ENCODE results near the gene LY9.

LY9 gene

DNA sequence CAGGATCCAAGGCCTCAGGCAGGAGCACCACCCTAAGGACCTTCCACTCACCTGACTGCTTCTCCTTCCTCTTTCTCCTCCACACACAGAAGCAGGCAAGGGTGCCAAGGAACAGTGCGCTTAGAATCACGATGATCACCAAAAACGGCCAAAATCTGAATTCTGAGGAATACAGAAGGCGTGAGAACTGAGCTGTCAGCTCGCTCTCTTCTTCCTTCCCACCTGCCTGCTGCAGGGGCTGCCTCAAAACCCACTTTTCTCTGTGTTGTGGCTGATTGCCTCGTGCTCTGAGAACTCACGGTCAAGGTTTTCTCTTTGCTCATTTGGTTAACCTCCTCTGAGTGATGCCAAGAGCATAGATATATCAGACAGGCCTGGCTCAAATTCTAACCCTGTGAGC, 42.9 kb downstream of the LY9 start:
- no peak for DNase-seq

- no peak for DNase-seq
Measured at GRCh38 chr1:160839746-160840145, 43.8 kb downstream of the LY9 start.

DNA sequence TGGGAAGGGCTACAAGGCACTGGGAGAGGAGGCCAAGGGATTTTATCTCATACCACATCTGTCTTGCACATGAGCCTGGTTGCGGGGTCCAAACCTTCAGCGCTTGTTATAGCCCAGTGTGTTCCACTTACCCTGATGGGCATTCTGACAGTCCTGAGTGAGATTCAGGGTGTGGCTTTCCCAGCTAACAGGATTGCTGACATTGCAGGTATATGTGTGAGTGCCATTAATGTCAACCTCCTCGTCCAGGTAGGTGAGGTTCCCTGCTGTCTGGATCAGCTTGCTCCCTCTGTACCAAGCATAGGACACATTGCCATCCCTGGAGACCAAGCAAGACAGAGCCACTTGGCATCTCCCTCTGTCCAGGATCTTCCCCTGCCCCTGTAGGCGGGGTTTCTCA, 45.1 kb downstream of the LY9 start:
- no peak for DNase-seq

DNA sequence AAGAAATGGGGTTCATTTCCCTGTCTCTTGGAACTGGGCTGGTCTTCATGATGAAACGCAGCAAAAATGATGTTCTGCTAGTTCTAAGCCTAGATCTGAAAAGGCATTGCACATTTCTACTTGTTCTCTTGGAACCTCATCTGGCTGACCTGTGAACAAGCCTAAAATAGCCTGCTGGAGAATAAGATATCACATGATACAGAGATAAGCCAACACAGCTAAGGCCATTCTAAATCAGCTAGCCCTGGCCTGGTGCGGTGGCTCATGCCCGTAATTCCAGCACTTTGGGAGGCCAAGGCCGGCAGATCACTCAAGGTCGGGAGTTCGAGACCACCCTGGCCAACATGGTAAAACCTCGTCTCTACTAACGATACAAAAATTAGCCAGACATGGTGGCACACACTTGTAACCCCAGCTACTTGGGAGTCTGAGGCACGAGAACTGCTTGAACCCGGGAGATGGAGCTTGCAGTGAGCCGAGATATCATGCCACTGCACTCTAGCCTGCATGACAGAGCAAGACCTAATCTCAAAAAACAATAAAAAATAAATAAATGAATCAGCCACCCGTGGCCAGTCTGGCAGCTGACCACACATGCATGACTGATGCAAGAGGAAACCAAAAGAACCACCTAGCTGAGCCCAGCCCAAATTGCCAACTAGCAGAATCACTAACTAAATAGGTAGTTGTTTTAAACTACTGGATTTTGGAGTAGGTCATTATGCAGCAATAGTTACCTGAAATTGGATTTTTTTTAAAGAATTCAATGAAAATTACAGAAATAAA, 48.7 kb downstream of the LY9 start:
- no peak for DNase-seq

DNA sequence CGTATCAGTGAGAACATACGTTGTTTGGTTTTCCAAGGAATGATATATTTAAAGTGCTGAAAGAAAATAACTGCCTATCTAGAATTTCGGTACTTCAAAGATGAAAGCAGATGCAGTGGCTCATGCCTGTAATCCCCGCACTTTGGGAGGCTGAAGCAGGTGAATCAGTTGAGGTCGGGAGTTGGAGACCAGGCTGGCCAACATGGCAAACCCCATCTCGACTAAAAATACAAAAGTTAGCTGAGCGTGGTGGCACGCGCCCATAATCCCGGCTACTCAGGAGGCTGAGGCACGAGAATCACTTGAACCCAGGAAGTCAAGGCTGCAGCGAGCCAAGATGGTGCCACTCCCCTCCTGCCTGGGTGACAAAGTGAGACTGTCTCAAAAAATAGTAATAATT, 50.3 kb downstream of the LY9 start:
- no peak for DNase-seq

GRCh38 chr1:160850541-160850940, 54.6 kb downstream of the LY9 start:
- DNase-seq = no peak

DNA sequence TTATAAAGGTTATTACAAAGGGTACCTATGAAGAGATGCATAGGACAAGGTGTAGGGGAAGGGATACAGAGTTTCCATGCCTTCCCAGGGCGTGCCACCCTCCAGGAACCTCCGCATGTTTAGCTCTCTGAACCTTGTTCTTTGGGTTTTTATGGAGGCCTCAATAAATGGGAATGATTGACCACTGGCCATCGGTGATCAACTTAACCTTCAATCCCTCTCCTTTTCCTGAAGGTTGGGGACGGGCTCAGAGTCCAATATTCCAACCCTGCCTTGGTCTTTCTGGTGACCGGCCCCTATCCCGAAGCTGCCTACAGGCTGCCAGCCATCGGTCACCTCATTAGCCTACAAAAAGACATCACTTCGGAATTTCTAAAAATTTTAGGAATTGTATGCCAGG, 55.0 kb downstream of the LY9 start:
- DNase-seq = no peak

DNA sequence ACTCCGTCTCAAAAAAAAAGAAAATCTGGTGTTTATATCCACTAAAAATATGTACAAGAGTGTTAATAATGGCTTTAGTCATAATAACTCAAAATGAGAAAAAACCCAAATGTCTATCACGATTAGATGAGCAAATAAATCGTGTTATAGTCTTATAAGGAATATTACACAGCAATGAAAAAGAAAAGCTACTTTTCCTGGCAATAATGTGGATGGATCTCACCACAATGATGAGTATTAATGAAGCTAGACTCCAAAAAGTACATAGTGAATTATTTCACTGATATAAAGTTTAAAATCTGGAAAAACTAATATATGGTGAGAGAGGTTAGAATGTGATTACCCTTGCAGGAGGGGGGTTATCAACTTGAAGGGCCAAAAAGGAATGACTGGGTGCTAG, 57.0 kb downstream of the LY9 start:
- no peak for DNase-seq

- no peak for DNase-seq
Measured at GRCh38 chr1:160853754-160854153, 57.8 kb downstream of the LY9 start.

- no peak for DNase-seq
Measured at GRCh38 chr1:160855181-160855981, 59.4 kb downstream of the LY9 start.

DNA sequence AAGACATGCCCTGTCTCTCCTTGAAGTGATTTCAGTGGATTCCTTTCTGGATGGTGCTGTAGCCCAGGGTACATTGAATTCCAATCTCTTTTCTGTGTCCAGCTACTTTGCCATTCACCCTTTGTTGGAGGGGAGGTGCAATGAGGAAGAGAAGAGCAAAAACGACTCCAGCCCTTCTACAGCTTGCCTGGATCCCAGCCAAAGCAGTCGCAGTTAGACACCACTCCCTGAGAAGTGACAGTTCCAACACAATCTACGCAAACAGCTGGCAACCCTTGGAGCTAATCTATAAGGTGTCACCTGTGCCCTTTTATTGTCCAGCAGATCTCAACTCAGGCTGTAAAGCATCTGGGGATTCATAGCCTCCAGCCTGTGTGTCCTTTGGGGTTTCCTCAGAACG, 62.1 kb downstream of the LY9 start:
- DNase-seq = no peak

DNA sequence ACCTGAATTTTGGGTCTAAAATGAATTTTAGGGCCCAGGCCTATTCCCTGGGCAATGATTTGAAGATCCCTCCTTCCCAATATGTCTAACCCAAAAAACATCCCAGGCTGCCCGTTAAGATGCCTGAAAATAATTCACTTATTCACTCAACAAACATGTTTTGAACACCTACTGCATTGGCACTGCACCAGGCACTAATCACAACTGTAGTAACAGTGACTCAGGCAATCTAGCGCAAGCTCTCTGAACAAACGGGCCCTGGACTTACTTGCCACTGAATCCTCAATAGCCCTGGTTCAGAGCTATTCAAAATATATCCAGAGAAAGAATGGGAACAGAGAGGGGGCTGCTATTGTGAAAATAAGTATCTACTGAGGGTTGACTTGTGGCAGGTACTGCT, 62.5 kb downstream of the LY9 start:
- no peak for DNase-seq

DNA sequence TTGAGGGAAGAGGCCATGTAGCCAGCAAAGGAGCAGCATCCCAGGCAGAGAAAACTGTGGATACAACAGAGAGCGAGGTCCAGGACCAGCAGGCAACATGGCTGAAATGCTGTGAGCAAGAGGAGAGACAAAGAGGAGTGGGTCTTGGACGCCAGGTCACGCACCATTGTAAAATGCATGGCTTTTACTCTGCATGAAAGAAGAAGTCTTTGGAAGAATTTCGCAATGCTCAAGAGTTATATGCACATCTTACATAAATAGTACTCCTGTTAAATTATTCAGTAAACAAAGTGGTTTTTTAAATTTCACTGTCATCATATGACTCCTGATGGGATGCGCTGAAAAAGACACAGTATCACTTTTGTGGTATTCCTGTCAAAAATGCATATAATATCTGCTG, 63.2 kb downstream of the LY9 start:
- DNase-seq = no peak

DNA sequence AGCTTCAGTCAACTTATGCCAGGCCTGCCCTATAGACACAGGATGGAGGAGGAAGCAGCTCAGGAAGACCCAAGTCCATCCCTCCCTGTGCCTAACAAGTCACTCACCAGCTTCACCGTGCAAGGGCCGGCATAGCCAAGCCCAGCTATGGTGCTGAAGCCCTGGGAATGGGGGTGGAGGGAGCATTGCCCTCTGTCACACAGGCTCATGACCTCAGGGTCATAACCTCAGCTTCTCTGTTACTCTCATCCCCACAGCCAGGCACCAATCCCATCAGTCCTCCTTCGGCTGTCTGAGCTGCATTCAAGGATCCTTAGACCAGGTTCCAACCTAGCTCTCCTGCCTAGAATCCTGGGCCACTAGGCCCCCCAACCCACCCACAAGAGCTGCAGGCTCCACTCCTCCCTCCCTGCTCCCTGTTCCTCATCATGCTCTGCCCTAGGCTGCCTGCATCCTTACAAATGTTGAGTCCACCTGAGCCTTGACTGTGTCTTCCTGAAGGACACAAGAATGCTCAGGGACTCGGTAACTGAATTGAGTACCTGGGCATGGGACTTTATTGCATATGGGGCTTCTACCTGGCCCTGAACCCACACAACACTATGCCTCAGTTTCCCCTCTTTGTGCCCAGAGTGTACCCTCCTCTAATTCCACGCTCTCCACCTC, 65.0 kb downstream of the LY9 start:
- no peak for DNase-seq

DNA sequence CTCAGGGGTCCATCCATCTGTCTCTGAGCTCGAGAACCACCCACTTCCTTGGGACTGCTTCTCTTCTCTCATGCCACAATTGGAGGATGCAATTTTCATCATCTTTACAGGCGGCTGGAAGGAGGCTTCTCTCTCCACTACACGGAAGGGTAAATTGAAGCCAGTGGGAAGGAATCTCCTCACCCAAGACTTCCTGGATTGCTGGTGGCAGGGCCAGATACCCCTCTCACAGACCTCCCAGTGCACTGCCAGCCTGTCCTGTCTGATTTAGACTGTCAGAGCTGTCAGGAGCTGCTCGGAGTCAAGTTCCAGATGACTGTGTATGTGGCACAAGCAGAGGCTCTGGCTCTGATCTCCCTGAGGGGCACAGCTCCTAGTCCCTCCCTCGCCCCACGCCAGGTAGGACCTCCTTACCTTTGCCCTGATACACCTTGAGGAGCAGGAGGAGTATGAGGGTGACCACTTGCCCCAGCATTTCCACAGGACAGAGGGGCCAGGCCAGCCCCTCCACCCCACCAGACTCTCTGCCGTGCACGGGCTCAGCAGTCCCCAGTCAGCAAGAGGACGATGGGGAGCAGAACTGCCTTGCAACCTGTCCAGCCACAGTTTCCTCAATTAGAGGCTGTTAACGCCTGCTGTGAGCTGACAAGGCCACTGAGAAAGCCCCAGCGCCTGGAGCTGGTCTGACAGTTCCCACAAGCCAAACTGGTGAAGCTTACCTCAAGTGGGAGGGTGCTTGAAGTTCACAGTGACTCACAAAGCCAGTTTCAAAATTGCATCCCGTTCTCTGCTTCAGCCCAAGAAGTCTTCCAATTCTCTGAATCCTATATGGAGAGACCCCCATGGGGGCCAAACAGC, 66.5 kb downstream of the LY9 start, which contains the start of gene CD244:
CD244 (minus strand) TSS at position 685 of the 858 bp plus-strand sequence; CDS start at position 475, 210 bp downstream.
- peak; percentile 81 for DNase-seq

DNA sequence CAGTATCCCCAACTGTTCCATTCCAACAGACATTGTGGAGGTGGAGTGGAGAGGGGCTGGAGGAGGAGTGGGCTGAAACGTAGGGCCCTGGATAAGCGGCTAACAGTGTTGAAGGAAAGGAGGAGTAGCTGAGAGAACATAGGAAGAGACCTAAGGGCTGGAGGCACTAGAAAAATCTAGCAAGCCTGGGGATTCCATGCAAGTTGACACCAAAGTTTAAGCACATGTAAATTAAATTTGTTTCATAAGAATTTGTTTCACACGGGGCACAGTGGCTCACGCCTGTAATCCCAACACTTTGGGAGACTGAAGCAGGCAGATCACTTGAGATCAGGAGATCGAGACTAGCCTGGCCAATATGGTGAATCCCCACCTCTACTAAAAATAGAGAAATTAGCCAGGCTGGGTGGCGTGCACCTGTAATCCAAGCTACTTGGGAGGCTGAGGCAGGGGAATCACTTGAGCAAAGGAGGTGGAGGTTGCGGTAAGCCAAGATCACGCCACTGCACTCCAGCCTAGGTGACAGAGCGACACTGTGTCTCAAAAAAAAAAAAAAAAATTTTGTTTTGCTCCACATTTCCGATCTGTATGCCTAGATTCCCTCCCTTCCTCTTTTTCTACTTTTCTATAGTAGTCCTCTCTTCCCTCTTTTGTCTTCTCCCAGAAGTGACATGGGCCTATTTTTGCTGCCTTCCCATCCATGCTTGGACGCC, 67.2 kb downstream of the LY9 start:
- no peak for DNase-seq

GRCh38 chr1:160863774-160864131, 67.8 kb downstream of the LY9 start:
- no peak for DNase-seq

GRCh38 chr1:160864173-160864572, 68.2 kb downstream of the LY9 start:
- DNase-seq = no peak

DNA sequence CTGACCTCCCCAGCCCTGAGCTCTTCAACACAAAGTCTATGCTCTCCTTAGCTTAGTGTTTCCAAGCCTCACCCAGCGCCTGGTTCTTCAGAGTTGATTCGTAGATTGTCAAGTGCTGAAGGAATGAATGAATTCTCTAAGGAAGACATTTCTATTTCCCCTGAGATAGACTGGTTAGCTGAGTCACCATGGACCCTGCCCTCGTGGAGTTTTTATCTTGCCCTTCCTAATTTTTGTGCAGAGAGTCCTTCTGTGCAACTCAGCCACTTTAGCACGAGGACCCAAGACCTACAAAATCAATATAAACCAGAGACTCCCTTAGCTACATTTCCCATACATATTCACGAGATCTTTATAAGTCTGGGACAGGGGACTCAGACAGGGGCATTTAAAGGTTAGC, 69.4 kb downstream of the LY9 start:
- DNase-seq = no peak

- DNase-seq = no peak
Measured at GRCh38 chr1:160866001-160866694, 70.2 kb downstream of the LY9 start.

DNA sequence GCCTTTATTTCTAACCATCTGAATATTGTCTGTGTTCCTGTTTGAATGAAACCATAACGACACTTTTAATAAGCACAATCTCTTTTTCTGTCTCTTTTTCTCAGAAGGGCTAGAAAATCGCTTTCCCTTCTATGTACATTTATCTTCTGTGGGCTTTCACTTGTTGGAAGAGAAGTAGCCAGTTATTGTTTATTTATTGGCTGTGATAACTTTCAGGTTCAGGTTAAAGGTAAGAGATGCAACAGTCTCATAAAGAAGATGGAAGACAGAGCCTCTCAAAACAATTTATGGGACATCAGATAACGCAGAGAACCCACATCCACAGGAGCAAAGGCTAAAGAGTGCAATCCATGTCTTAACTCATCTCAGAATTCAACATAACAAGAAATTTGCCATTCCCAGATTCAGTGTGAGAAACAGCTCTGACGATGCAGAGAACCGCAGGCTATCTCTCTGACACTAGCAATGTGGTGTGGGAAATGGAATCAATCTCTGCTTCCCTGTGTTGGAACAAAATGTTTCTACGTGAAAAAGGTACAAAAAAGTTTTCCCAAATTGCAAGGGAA, 70.8 kb downstream of the LY9 start:
- DNase-seq = no peak
